Peyer's patch (tissue), 4 donors: ENCODE measurements around the gene CATSPERZ.

ENCODE experiments used
- POLR2A ChIP-seq, 2 donors: fragments of 450-650 bp; IDR thresholded peaks; one replicate each; pipeline ENCODE4 v1.5.1; 2017; ENCODE audit warnings: antibody characterized with exemption in 2 of 2, mild to moderate bottlenecking in 2 of 2, moderate library complexity in 2 of 2
- TF ChIP-seq, protein P1 (sequence below), 6 experiments: fragments of 450-650 bp in 4 of 6; fragments of 200-600 bp in 2 of 6; sonication (generic) in 1 of 6; IDR thresholded peaks; one replicate each; pipeline ENCODE4 v1.5.1; 2017 to 2019; ENCODE audit warnings: antibody characterized with exemption in 6 of 6, mild to moderate bottlenecking in 3 of 6, moderate library complexity in 1 of 6

DNA sequence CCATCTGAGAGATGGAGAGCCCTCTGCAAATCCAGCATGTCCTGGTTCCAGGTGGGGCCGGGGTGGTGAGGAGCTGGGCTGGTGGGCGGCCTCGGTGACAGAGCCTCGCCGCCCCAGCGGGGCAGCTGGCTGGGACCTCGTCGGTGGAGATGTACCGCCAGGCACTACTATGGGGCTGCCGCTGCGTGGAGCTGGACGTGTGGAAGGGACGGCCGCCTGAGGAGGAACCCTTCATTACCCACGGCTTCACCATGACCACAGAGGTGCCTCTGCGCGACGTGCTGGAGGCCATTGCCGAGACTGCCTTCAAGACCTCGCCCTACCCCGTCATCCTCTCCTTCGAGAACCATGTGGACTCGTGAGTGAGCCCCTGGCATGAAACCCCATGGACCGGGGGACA is 41.8 kb upstream of the CATSPERZ start:
- TF ChIP-seq, protein P1, sequence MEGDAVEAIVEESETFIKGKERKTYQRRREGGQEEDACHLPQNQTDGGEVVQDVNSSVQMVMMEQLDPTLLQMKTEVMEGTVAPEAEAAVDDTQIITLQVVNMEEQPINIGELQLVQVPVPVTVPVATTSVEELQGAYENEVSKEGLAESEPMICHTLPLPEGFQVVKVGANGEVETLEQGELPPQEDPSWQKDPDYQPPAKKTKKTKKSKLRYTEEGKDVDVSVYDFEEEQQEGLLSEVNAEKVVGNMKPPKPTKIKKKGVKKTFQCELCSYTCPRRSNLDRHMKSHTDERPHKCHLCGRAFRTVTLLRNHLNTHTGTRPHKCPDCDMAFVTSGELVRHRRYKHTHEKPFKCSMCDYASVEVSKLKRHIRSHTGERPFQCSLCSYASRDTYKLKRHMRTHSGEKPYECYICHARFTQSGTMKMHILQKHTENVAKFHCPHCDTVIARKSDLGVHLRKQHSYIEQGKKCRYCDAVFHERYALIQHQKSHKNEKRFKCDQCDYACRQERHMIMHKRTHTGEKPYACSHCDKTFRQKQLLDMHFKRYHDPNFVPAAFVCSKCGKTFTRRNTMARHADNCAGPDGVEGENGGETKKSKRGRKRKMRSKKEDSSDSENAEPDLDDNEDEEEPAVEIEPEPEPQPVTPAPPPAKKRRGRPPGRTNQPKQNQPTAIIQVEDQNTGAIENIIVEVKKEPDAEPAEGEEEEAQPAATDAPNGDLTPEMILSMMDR (IDR thresholded peaks at IDR 0.05): no peak
- TF ChIP-seq POLR2A (IDR thresholded peaks at IDR 0.05): no peak
